ENCODE measurements around the gene ADCK1. TPM values are rescaled to one million over a fixed set of nuclear protein-coding genes. Genes with fewer than 3 reads are reported as not detected.
"Not testable (repeated sequence)": the region's sequence is repeated elsewhere in the genome, so short reads cannot be mapped to it uniquely, and the experiment has no call there.

ADCK1 gene
- polyA plus RNA-seq, 2 of the 4 experiments (the other 2 are of a cell fraction), result 6.6 to 8.1 TPM

- H3K4me2 ChIP-seq, result no peak overlapping the region
- no peak for FAIRE-seq
- H3K9me3 ChIP-seq, result no peaks in the 10 kb centered on the region
- DNase-seq (ENCODE audit: low read depth in 1 of 2, low spot score in 1 of 2), result no peak
- ChIA-PET CTCF (interaction anchor here (0.6 to 4.5 kb wide), 5 partner anchors 10 to 1596 kb away, joined by 3 to 17 read pairs (median 4); partner anchors contain the start of gene ADCK1), POLR2A (no interaction called here)
- no peak for ATAC-seq
- TF ChIP-seq RCOR1 (IDR thresholded peaks at IDR 0.05; ENCODE audit: low read depth, low read length) (no peak), CBX8 (IDR thresholded peaks at IDR 0.05) (no peak), EHF (CRISPR knock-in tag; IDR thresholded peaks at IDR 0.05) (no peak), BCL3 (IDR thresholded peaks at IDR 0.05) (no peak), POLR2AphosphoS2 (conservative IDR thresholded peaks at IDR 0.05; ENCODE audit: low read length) (no peak), JUNB (IDR thresholded peaks at IDR 0.05) (no peak), FOXS1 (CRISPR knock-in tag; IDR thresholded peaks at IDR 0.05) (no peak), PBX3 (IDR thresholded peaks at IDR 0.05) (no peak), SMC3 (IDR thresholded peaks at IDR 0.05) (no peak), ZSCAN20 (CRISPR knock-in tag; IDR thresholded peaks at IDR 0.05) (no peak), RNF2 (IDR thresholded peaks at IDR 0.05; ENCODE audit: borderline replicate concordance, low read depth) (no peak), BHLHE40 (IDR thresholded peaks at IDR 0.05; ENCODE audit: low read depth, low read length) (no peak), REST (IDR thresholded peaks at IDR 0.05) (no peak), FOSB (CRISPR knock-in tag; IDR thresholded peaks at IDR 0.05) (no peak), HMGXB4 (CRISPR knock-in tag; IDR thresholded peaks at IDR 0.05; ENCODE audit: borderline replicate concordance) (no peak)
- H3K4me1 ChIP-seq, result peaks cover 13% of the 10 kb centered on the region
- H3K27ac ChIP-seq, result no peak overlapping the region
- no peak overlapping the region for H3K4me3 ChIP-seq
- 70% methylated on average over 3 of the region's 3 CpGs for WGBS (ENCODE audit: missing lambda C conversion rate)
These were observed 35.9 kb upstream of the ADCK1 start for GRCh38 chr14:77763978-77764377.

DNA sequence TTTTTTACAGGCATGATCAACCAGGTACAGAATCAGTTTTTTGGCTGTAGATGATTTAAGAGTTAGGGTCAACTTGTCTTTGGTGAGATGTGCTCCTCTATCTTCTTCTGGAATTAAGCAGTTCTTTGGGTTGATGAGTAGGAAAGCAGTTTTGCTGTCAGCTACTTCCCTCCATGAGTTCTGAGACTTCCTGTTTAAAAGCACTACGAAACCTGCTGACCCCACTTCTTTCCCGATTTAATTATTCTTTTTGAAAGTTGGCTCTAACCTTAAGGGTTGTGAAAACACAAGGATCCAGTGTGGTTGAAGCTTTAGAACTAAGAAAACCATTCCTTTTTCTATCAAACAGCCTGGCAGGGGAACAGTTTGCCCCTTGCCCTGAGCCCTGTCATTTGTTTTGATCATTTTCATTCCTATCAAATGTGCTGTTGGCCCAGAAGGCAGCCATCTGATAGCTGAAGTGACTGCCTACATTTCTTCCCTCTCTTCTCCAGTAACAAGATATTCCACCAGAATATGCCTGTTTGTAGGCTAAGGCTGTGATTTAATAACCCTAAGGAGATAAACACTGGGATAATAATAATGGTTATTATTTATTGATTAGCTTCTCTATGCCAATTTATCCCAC is 31.4 kb upstream of the ADCK1 start:
- H3K9me3 ChIP-seq; H3K4me3 ChIP-seq; ATAC-seq; DNase-seq (ENCODE audit: low read depth in 1 of 2, low spot score in 1 of 2); H3K4me2 ChIP-seq; H3K4me1 ChIP-seq; H3K27ac ChIP-seq; POLR2A ChIA-PET: not testable (repeated sequence)
- peak; percentile 84 for FAIRE-seq
- CTCF ChIA-PET, result interaction anchor here (1.6 kb wide), 1 partner anchor 20 kb away, joined by 6 read pairs; no protein-coding TSS in a partner anchor
- WGBS (ENCODE audit: missing lambda C conversion rate), result 52% methylated on average over 2 of the region's 2 CpGs

- H3K9me3 ChIP-seq; H3K4me3 ChIP-seq; H3K4me1 ChIP-seq; ATAC-seq; DNase-seq (ENCODE audit: low read depth in 1 of 2, low spot score in 1 of 2); FAIRE-seq; H3K4me2 ChIP-seq; POLR2A ChIA-PET; H3K27ac ChIP-seq: not testable (repeated sequence)
- WGBS (ENCODE audit: missing lambda C conversion rate), result 44% methylated on average over 4 of the region's 4 CpGs
- CTCF ChIA-PET, result interaction anchor here (0.8 kb wide), 1 partner anchor 12 kb away, joined by 3 read pairs; no protein-coding TSS in a partner anchor
These were observed 25.9 kb upstream of the ADCK1 start for GRCh38 chr14:77773966-77774365.
